Heart left ventricle (tissue), 13 donors: ENCODE data around the gene PLB1.

Experiments
- CTCF ChIP-seq, 12 donors: fragments of 200-600 bp; sonication (generic) in 4 of 12; IDR thresholded peaks; one replicate each; pipeline versions ENCODE4 v1.5.0 to v1.8.0; 2018 to 2022; ENCODE audit warnings: antibody characterized with exemption in 12 of 12, mild to moderate bottlenecking in 5 of 12
- POLR2A ChIP-seq, 2 donors: fragments of 450-650 bp; IDR thresholded peaks; one replicate each; pipeline ENCODE4 v1.6.1; 2017; ENCODE audit warnings: antibody characterized with exemption in 2 of 2, mild to moderate bottlenecking in 2 of 2, moderate library complexity in 2 of 2
- donor health status: ischemic (EF 13 %, LVEDD 7.1; RV severe dilation, severe dysfunction).
- donor health status: DM: no; HTN: yes; CAD: no.
- donor health status: DM: no; HTN: no; CAD: no.
- donor health status: ischemic (EF 25% LVEDD 6.9; RV normal size, moderate dysfunction).
- donor health status: ischemic (EF 25% LVEDD 5.7; RV mildly dilated, moderate dysfunction).
- donor health status: ischemic (EF 35%, LVEDD 5.7; RV mildly dilated, moderate dysfunction).
- donor health status: nonischemic (EF 11% LVEDD 7.7; RV severe dilation, severe dysfunction).
- donor health status: DM: yes; HTN: yes; CAD: no.
- donor health status: PGD.
- donor health status: ischemic (EF 29% LVEDD 5.4; RV normal size, mild dysfunction).
- donor health status: nonischemic (EF 23%, LVEDD 6.1; RV moderate dilation, normal function).

DNA sequence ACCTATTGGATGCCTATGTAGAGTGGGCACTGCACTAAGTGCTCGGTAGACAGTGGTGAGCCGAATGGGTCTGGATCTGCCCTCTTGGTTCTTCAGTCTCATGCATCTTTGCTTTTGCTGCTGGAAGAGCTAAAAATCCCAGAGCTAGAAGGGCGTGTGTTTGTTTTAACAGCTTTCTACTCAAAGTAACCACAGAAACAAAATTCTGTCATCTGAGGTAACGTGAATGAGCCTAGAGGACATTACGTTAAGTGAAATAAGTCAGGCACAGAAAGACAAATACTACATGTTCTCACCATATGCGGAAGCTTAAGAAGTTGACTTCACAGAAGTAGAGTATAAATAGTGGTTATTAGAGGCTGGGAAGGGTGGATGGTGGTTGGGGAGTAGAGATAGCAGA lies 119.8 kb downstream of the PLB1 start:
- TF ChIP-seq CTCF (IDR thresholded peaks at IDR 0.05): no peak
- no peak for TF ChIP-seq POLR2A (IDR thresholded peaks at IDR 0.05)
